ENCODE results near the gene KBTBD12.

The KBTBD12 gene

DNA sequence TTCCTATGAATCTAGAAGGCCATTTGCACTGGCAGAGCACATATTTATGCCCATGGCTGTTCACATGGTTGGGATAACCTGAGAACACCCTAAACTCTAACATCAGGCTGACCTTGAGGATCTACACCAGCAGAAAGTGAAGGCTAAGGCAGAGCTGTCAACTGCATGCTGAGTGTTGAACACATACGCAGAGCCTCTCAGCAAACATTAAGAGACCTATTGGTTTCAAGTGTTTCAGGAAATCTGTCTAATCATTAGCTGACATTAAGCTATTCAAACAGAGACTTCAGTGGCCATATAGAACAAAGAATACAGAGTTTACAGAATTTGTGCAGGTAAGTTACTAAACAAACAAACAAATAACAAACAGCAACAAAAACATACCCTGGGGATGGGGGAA lies 121.1 kb downstream of the KBTBD12 start:
- DNase-seq, result no peak

Data from activated CD8-positive, alpha-beta memory T cell treated with anti-CD3 and anti-CD28 coated beads, Interleukin-2, amount 50 U/mL, for 48 hours (primary cell).